Large intestine (tissue), 3 donors: Measurements from ENCODE around the gene TMEM131. TPM values are rescaled to one million over a fixed set of nuclear protein-coding genes. Genes with fewer than 3 reads are reported as not detected.
A peak's percentile ranks its signal among the peaks of the same experiment; 100 is the strongest.
"Not testable (repeated sequence)": the region's sequence is repeated elsewhere in the genome, so short reads cannot be mapped to it uniquely, and the experiment has no call there.

Source experiments
- DNase-seq, 2 donors: peaks; one replicate each; pipeline versions ENCODE4 v3.0.0 to v3.0.0-alpha.2; 2013
- H3K27ac ChIP-seq: one replicate; pipeline ENCODE4 v1.5.1; 2013; ENCODE audit warnings: low read length
- H3K27me3 ChIP-seq: 2 replicates; pipeline ENCODE4 v1.6.1; 2013; ENCODE audit warnings: low read length; ENCODE audit not compliant: control insufficient read depth, insufficient read depth
- H3K36me3 ChIP-seq: 2 replicates; pipeline ENCODE4 v1.6.1; 2013; ENCODE audit warnings: low read length; ENCODE audit not compliant: control insufficient read depth, insufficient read depth
- H3K4me1 ChIP-seq: one replicate; pipeline ENCODE4 v1.6.1; 2013; ENCODE audit warnings: low read length; ENCODE audit not compliant: control insufficient read depth, insufficient read depth
- H3K4me3 ChIP-seq: one replicate; pipeline ENCODE4 v1.5.1; 2013; ENCODE audit warnings: low read length
- H3K9me3 ChIP-seq: one replicate; pipeline ENCODE4 v1.6.1; 2013; ENCODE audit warnings: mild to moderate bottlenecking, low read depth, low read length, moderate library complexity; ENCODE audit not compliant: control insufficient read depth
- WGBS: methylation state at CpG from one replicate; pipeline ENCODE4 v1.1.5; 2013; ENCODE audit warnings: low lambda C conversion rate; ENCODE audit not compliant: insufficient coverage; 5-methylcytosine and 5-hydroxymethylcytosine counted together
- polyA plus RNA-seq: library from polyadenylated mRNA; unstranded; fragments of 120-200 nt; gene quantifications from one replicate; pipeline ENCODE4 v1.2.1, GENCODE V29; 2013

The TMEM131 gene
- polyA plus RNA-seq, 1 donor = 41.2 TPM

DNA sequence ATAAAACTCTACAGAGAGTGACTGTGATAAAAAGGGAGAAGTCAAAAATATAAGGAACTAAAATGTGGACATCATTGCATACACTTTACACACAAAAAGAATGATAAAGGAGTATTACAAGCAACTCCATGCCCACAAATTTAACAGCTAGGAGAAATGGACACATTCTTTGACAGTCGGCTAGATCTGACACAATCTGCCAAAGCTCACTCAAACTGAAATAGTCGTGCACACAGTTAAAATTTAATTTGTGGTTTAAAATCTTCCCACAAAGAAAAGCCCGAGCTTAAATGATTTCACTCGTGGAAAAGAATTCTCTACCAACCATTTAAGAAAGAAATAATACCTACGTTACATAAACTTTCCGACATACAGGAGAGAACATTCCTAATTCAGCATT is 149.9 kb downstream of the TMEM131 start:
- WGBS = 100% methylated on average over 2 of the region's 6 CpGs

DNA sequence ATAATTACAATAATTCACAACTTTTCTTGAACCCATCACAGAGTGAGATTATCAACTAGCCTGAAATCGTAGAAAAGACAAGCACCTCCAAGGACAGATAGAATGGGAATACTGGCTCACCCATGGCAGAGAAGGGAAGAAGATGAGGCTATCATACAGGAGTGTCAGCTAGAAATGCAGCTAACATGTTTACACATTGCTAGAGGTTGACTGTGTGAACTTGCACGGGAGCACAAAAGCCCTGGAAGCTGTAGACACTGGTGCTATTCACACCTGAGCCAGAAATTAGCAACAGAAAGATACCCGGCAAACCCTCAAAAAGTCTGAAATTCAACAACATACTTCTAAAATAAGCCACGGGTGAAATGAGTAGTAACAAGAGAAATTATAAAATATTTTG is 150.6 kb downstream of the TMEM131 start:
- Histone ChIP-seq H3K4me1 (no peaks in the 10 kb centered on the region), H3K36me3 (peaks cover 16% of the 10 kb centered on the region), H3K9me3 (no peaks in the 10 kb centered on the region), H3K4me3 (no peak overlapping the region), H3K27me3 (no peaks in the 10 kb centered on the region), H3K27ac (no peak overlapping the region)
- DNase-seq = no peak
- WGBS = 93% methylated on average over 2 of the region's 4 CpGs

More for the DNA sequence above, 149.9 kb downstream of the TMEM131 start:
- Histone ChIP-seq H3K9me3 (no peaks in the 10 kb centered on the region), H3K27ac (no peak overlapping the region), H3K4me3 (no peak overlapping the region), H3K36me3 (peaks cover 9% of the 10 kb centered on the region), H3K27me3 (no peaks in the 10 kb centered on the region), H3K4me1 (no peaks in the 10 kb centered on the region)
- no peak for DNase-seq

DNA sequence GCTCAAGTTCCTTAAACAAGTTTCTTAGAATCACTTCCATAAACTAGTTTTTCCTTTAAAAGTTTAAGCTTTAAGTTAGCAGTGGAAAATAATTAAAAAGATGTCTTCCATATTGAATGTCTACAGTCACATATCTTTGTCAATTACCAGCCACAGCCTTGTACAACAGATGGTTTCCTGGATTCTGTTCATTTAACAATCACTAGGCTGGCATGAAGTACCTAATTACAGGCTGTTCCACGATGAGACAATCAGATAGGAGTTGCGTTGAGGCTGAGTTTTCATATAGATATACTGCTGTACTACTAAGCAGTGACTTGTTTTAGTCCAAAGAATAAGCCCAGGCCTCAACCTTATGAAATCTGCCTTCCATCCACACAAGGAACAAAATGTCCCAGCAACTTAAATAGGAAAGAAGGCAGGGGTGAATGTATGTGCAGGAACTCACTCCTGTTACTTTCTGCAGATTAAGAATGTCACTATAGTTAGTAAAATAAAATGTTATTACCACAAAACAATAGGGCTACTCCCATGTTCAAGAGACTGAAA is 151.4 kb downstream of the TMEM131 start:
- no peak overlapping the region for H3K27ac ChIP-seq
- no peaks in the 10 kb centered on the region for H3K9me3 ChIP-seq
- peak; percentile 4 to 33 for DNase-seq
- WGBS = no CpG with 5 or more reads among the region's 2 CpGs
- no peaks in the 10 kb centered on the region for H3K4me1 ChIP-seq
- no peaks in the 10 kb centered on the region for H3K27me3 ChIP-seq
- H3K4me3 ChIP-seq = no peak overlapping the region
- H3K36me3 ChIP-seq = peaks cover 19% of the 10 kb centered on the region

DNA sequence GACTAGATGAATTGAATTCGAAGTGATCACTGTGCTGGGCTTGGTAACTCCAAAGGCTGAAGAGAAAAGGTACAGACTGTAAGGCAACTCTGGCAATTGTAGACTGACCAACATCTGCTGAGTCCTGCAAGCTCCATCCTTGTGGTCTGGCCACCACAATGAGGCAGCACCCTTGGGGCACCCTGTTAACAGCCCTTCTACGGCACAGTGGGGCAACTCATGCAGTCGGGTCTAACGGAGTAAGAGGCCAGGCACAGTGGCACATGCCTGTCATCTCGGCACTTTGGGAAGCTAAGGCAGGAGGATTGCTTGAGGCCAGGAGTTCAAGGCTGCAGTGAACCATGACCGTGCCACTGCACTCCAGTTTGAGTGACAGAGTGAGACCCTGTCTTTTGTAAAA is 155.6 kb downstream of the TMEM131 start:
- Histone ChIP-seq H3K36me3 (peaks cover 29% of the 10 kb centered on the region), H3K4me3 (no peak overlapping the region), H3K27ac (no peak overlapping the region)

DNA sequence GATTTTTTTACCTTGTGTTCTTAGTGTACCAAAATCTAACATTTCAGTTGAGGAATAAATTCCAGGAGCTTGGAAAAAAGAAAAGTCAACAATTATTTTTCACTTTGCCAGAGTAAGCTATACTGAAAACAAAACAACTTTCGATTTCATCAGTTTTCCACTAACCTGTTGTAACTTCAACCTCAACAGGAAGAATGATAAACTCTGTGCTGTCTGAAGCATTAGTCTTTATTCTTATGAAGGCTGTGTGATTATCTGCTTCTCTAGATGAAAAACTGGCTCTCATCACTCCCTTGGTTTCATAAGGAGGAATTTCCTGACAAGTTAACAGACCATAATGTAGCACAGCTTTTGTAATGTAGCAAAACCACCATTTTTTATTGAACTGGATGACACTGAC is 161.1 kb downstream of the TMEM131 start:
- no CpG with 5 or more reads among the region's 1 CpG for WGBS
- Histone ChIP-seq H3K4me1 (no peaks in the 10 kb centered on the region), H3K4me3 (no peak overlapping the region), H3K9me3 (no peaks in the 10 kb centered on the region), H3K27ac (no peak overlapping the region), H3K27me3 (no peaks in the 10 kb centered on the region), H3K36me3 (peaks cover 14% of the 10 kb centered on the region)
- DNase-seq = no peak

More for the DNA sequence above, 155.6 kb downstream of the TMEM131 start:
- 82% methylated on average over 2 of the region's 6 CpGs for WGBS
- H3K4me1 ChIP-seq = no peaks in the 10 kb centered on the region
- H3K9me3 ChIP-seq = no peaks in the 10 kb centered on the region
- DNase-seq = no peak
- H3K27me3 ChIP-seq = no peaks in the 10 kb centered on the region

DNA sequence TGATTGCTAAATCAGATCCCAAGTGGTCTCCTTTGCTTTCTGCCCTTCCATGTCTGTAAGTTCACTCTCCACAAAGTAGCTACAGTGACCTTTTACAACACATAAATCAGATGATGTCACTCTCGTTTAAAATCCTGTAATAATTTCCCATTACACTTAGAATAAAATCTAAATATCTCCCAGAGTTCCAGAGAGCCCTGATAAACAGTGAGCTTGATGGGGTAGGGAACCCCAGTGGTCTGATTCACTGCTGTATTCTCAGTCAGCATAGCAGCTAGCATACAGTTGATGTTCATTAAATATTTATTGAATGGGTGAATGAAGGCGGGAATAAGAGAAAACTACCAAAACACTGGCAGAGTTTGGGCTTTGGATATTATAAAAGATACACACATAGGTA is 164.6 kb downstream of the TMEM131 start:
- no peak overlapping the region for H3K27ac ChIP-seq
- no peaks in the 10 kb centered on the region for H3K4me1 ChIP-seq
- WGBS = no CpG with 5 or more reads among the region's 2 CpGs
- peaks cover 3% of the 10 kb centered on the region for H3K9me3 ChIP-seq
- H3K27me3 ChIP-seq = no peaks in the 10 kb centered on the region
- H3K36me3 ChIP-seq = peaks cover 6% of the 10 kb centered on the region
- H3K4me3 ChIP-seq = no peak overlapping the region
- no peak for DNase-seq

DNA sequence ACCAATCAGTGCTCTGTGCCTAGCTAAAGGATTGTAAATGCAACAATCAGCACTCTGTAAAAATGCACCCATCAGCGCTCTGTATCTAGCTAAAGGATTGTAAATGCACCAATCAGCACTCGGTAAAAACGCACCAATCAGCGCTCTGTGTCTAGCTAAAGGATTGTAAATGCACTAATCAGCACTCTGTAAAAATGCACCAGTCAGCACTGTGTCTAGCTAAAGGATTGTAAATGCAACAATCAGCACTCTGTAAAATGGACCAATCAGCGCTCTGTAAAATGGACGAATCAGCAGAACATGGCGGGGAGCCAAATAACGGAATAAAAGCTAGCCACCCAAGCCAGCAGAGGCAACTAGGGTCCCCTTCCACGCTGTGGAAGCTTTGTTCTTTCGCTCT is 166.5 kb downstream of the TMEM131 start:
- H3K4me3 ChIP-seq, H3K4me1 ChIP-seq, H3K27me3 ChIP-seq, DNase-seq, H3K9me3 ChIP-seq, H3K27ac ChIP-seq, H3K36me3 ChIP-seq: not testable (repeated sequence)
- no CpG with 5 or more reads among the region's 10 CpGs for WGBS

DNA sequence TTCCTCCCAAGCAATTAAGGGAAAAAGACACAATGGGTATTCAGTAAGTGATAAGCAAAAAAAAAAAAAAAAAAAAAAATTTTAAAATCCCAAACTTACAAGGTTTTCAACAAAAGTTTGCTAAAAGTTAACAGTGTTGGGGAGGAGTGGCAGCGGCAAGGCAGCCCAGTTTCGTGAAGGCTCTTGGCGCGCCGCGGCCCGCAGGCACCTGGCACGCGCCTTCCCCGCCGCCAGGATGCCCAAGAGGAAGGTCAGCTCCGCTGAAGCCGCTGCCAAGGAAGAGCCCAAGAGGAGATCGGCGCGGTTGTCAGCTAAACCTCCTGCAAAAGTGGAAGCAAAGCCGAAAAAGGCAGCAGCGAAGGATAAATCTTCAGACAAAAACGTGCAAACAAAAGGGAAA is 168.7 kb downstream of the TMEM131 start:
- not testable (repeated sequence) for H3K36me3 ChIP-seq, H3K27ac ChIP-seq, H3K4me3 ChIP-seq, H3K4me1 ChIP-seq, H3K9me3 ChIP-seq, DNase-seq, H3K27me3 ChIP-seq
- 94% methylated on average over 7 of the region's 19 CpGs for WGBS

DNA sequence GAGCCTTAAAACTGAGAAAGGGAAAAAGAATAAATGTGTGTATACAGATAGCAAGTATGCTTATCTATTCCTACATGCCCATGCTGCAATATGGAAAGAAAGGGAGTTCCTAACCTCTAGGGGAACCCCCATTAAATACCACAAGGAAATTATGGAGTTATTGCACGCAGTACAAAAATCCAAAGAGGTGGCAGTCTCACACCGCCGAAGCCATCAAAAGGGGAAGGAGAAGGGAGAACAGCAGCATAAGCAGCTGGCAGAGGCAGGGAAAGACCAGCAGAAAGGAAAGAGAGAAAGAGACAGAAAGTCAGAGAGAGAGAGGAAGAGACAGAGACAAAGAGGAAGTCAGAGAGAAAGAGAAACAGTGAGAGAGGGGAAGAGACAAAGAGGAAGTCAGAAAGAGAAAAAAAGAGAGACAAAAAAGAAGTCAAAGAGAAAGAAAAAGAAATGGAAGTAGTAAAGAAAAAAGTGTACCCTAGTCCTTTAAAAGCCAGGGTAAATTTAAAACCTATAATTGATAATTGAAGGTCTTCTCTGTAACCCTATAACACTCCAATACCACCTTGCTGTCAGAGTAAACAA is 169.4 kb downstream of the TMEM131 start:
- H3K4me1 ChIP-seq, H3K27ac ChIP-seq: not testable (repeated sequence)
- 100% methylated on average over 3 of the region's 3 CpGs for WGBS

DNA sequence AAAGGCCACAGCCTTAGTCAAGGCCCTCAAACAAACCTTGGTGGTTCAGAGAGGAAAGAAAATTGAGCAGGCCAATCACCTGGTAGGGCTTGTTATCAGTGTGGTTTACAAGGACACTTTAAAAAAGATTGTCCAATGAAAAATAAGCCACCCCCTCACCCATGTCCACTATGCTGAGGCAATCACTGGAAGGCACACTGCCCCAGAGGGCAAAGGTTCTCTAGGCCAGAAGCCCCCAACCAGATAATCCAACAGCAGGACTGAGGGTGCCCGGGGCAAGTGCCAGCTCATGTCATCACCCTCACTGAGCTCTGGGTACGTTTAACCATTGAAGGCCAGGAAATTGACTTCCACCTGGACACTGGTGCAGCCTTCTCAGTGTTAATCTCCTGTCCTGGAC is 171.7 kb downstream of the TMEM131 start:
- not testable (repeated sequence) for H3K9me3 ChIP-seq, H3K27me3 ChIP-seq, DNase-seq, H3K36me3 ChIP-seq, H3K4me3 ChIP-seq, H3K27ac ChIP-seq, H3K4me1 ChIP-seq
- WGBS = no CpG with 5 or more reads among the region's 2 CpGs

More for the DNA sequence above, 169.4 kb downstream of the TMEM131 start:
- DNase-seq, H3K9me3 ChIP-seq, H3K36me3 ChIP-seq, H3K4me3 ChIP-seq, H3K27me3 ChIP-seq: not testable (repeated sequence)

DNA sequence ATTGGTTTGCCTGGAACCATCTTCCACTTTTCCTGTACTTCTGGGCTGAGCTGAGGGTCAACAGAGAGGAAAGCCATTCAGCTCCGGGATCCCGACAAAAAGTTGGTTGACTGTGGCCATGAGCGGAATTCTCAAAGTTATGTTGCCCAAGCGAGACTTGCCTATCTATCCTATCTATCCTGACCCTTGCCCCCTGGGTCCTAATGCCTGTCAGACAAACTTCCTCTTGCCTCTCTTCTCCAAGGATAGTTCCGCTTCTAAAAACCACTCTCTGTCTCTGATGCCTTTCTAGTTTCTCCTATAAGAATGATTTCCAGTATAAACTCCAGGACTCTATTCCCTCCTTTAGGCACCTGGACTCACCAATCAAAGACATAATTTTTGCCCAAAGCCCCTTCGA is 173.9 kb downstream of the TMEM131 start:
- WGBS = no CpG with 5 or more reads among the region's 6 CpGs
- not testable (repeated sequence) for H3K4me1 ChIP-seq, H3K27ac ChIP-seq, DNase-seq, H3K9me3 ChIP-seq, H3K4me3 ChIP-seq, H3K27me3 ChIP-seq
- H3K36me3 ChIP-seq = peaks cover 12% of the 10 kb centered on the region
